Neural cell (in vitro differentiated cells): Measurements from ENCODE around the gene DCHS2. TPM values are rescaled to one million over a fixed set of nuclear protein-coding genes. Genes with fewer than 3 reads are reported as not detected.

Experiments
- H2AFZ ChIP-seq: fragments of 200-600, 300-800 bp; sonication (generic), shearing (Covaris generic); 2 replicates; pipeline ENCODE4 v1.6.0; 2014; ENCODE audit warnings: low read depth, mild to moderate bottlenecking, antibody characterized with exemption, low read length, moderate library complexity
- H3F3A ChIP-seq: fragments of 200-600 bp; shearing (Covaris generic); 2 replicates; pipeline ENCODE4 v1.6.1; 2016; ENCODE audit warnings: mild to moderate bottlenecking, moderate library complexity, mixed read lengths, antibody characterized with exemption, low read length; ENCODE audit not compliant: insufficient read depth, poor library complexity, severe bottlenecking
- H3K27ac ChIP-seq: fragments of 200-600, 300-800 bp; sonication (generic), shearing (Covaris generic); 2 replicates; pipeline ENCODE4 v1.5.1; 2014; ENCODE audit warnings: mild to moderate bottlenecking, low read length, moderate library complexity
- H3K27me3 ChIP-seq: fragments of 300-800, 200-600 bp; sonication (generic), shearing (Covaris generic); 2 replicates; pipeline ENCODE4 v1.6.0; 2014; ENCODE audit warnings: mild to moderate bottlenecking, low read depth, low read length, moderate library complexity; ENCODE audit not compliant: insufficient read depth
- H3K36me3 ChIP-seq: fragments of 300-800, 200-600 bp; sonication (generic), shearing (Covaris generic); 2 replicates; pipeline ENCODE4 v1.5.1; 2014; ENCODE audit warnings: mild to moderate bottlenecking, antibody characterized with exemption, low read length, moderate library complexity; ENCODE audit not compliant: insufficient read depth
- H3K4me2 ChIP-seq: fragments of 300-800, 200-600 bp; sonication (generic), shearing (Covaris generic); 2 replicates; pipeline ENCODE4 v1.6.0; 2014; ENCODE audit warnings: mild to moderate bottlenecking, low read length
- H3K4me3 ChIP-seq: fragments of 300-800, 200-600 bp; sonication (generic), shearing (Covaris generic); 2 replicates; pipeline ENCODE4 v1.5.1; 2014; ENCODE audit warnings: mild to moderate bottlenecking, low read length, moderate library complexity
- H3K79me2 ChIP-seq: fragments of 200-600 bp; shearing (Covaris generic); replicated peaks from 2 replicates; pipeline ENCODE4 v1.6.0; 2014; ENCODE audit warnings: mild to moderate bottlenecking, low read length, moderate library complexity; ENCODE audit not compliant: insufficient read depth
- H3K9ac ChIP-seq: fragments of 300-800, 200-600 bp; sonication (generic), shearing (Covaris generic); 2 replicates; pipeline ENCODE4 v1.6.1; 2016; ENCODE audit warnings: mild to moderate bottlenecking, low read length, mixed read lengths
- H3K9me2 ChIP-seq: fragments of 200-600 bp; shearing (Covaris generic); 2 replicates; pipeline ENCODE4 v1.6.1; 2016; ENCODE audit warnings: mild to moderate bottlenecking, low read length, mixed read lengths; ENCODE audit not compliant: insufficient read depth
- H3K9me3 ChIP-seq: fragments of 200-600, 300-800 bp; sonication (generic), shearing (Covaris generic); 2 replicates; pipeline ENCODE4 v1.6.1; 2016; ENCODE audit warnings: mild to moderate bottlenecking, mixed run types, low read length, moderate library complexity, mixed read lengths
- H4K20me1 ChIP-seq: fragments of 200-600 bp; shearing (Covaris generic); 2 replicates; pipeline ENCODE4 v1.6.1; 2016; ENCODE audit warnings: mild to moderate bottlenecking, mixed run types; ENCODE audit not compliant: insufficient read depth
- CTCF ChIP-seq: fragments of 450-650 bp; IDR thresholded peaks from 2 replicates; pipeline ENCODE4 v1.5.1; 2014; ENCODE audit warnings: antibody characterized with exemption, mild to moderate bottlenecking, moderate library complexity; ENCODE audit not compliant: poor library complexity, severe bottlenecking
- EP300 ChIP-seq: fragments of 450-650 bp; conservative IDR thresholded peaks from 2 replicates; pipeline ENCODE4 v1.6.1; 2014; ENCODE audit warnings: antibody characterized with exemption, mild to moderate bottlenecking, moderate library complexity; ENCODE audit not compliant: poor library complexity, severe bottlenecking
- EZH2 ChIP-seq: fragments of 200-600, 300-800 bp; shearing (Covaris generic), sonication (generic); IDR thresholded peaks from 2 replicates; pipeline ENCODE4 v1.6.1; 2014; ENCODE audit warnings: antibody characterized with exemption, low read length, borderline replicate concordance, mild to moderate bottlenecking; ENCODE audit not compliant: insufficient read depth, poor library complexity, severe bottlenecking
- MXI1 ChIP-seq: fragments of 450-650 bp; conservative IDR thresholded peaks from 2 replicates; pipeline ENCODE4 v1.6.1; 2014; ENCODE audit warnings: antibody characterized with exemption, mild to moderate bottlenecking; ENCODE audit not compliant: poor library complexity, severe bottlenecking
- POLR2AphosphoS5 ChIP-seq: IDR thresholded peaks from 2 replicates; pipeline ENCODE4 v1.6.1; 2012
- REST ChIP-seq: IDR thresholded peaks from 2 replicates; pipeline ENCODE4 v1.6.1; 2012; ENCODE audit warnings: borderline replicate concordance
- TAF1 ChIP-seq: IDR thresholded peaks from 2 replicates; pipeline ENCODE4 v1.6.1; 2012; ENCODE audit warnings: low read depth
- polyA plus RNA-seq: library from polyadenylated mRNA; depleted of rRNA; stranded (reverse); fragments of >200 nt; gene quantifications from 2 replicates; pipeline ENCODE4 v1.2.3, GENCODE V29; 2014

Gene DCHS2
- polyA plus RNA-seq, 1 donor from 2014 or later: 1.6 TPM

GRCh38 chr4:154208424-154208823, 283.2 kb downstream of the DCHS2 start:
- no peak overlapping the region for H3K4me2 ChIP-seq
- TF ChIP-seq TAF1: no peak
- no peak for TF ChIP-seq EZH2
- TF ChIP-seq REST: no peak

GRCh38 chr4:154205471-154205870, 286.1 kb downstream of the DCHS2 start:
- Histone ChIP-seq H3F3A (no peaks in the 10 kb centered on the region), H3K4me2 (no peak overlapping the region), H3K36me3 (no peaks in the 10 kb centered on the region), H2AFZ (no peak overlapping the region), H3K9ac (no peak overlapping the region), H4K20me1 (no peaks in the 10 kb centered on the region), H3K27me3 (no peaks in the 10 kb centered on the region), H3K9me3 (no peaks in the 10 kb centered on the region), H3K79me2 (no peaks in the 10 kb centered on the region), H3K4me3 (no peak overlapping the region), H3K9me2 (no peaks in the 10 kb centered on the region), H3K27ac (no peak overlapping the region)
- no peak for TF ChIP-seq POLR2AphosphoS5
- no peak for TF ChIP-seq TAF1

More at GRCh38 chr4:154208424-154208823, 283.2 kb downstream of the DCHS2 start:
- Histone ChIP-seq H3K9me3 (no peaks in the 10 kb centered on the region), H3K4me3 (no peak overlapping the region), H3K27ac (no peak overlapping the region), H3K36me3 (no peaks in the 10 kb centered on the region), H4K20me1 (no peaks in the 10 kb centered on the region), H2AFZ (no peak overlapping the region), H3F3A (no peaks in the 10 kb centered on the region), H3K27me3 (no peaks in the 10 kb centered on the region), H3K9me2 (no peaks in the 10 kb centered on the region), H3K79me2 (no peaks in the 10 kb centered on the region), H3K9ac (no peak overlapping the region)

GRCh38 chr4:154194649-154195048, 296.9 kb downstream of the DCHS2 start:
- H3K36me3 ChIP-seq: no peaks in the 10 kb centered on the region
- H3K4me2 ChIP-seq: no peak overlapping the region
- no peaks in the 10 kb centered on the region for H3K27me3 ChIP-seq
- peaks cover 4% of the 10 kb centered on the region for H3K9me3 ChIP-seq
- H3K79me2 ChIP-seq: no peaks in the 10 kb centered on the region
- no peak overlapping the region for H2AFZ ChIP-seq
- H3K9me2 ChIP-seq: no peaks in the 10 kb centered on the region
- H3K9ac ChIP-seq: no peak overlapping the region
- H4K20me1 ChIP-seq: no peaks in the 10 kb centered on the region
- no peaks in the 10 kb centered on the region for H3F3A ChIP-seq
- no peak overlapping the region for H3K4me3 ChIP-seq
- no peak for TF ChIP-seq POLR2AphosphoS5
- TF ChIP-seq TAF1: no peak
- no peak for TF ChIP-seq MXI1
- no peak for TF ChIP-seq EZH2
- TF ChIP-seq CTCF: no peak
- no peak for TF ChIP-seq EP300
- no peak overlapping the region for H3K27ac ChIP-seq
